ENCODE data around the gene CYTH2.

DNA sequence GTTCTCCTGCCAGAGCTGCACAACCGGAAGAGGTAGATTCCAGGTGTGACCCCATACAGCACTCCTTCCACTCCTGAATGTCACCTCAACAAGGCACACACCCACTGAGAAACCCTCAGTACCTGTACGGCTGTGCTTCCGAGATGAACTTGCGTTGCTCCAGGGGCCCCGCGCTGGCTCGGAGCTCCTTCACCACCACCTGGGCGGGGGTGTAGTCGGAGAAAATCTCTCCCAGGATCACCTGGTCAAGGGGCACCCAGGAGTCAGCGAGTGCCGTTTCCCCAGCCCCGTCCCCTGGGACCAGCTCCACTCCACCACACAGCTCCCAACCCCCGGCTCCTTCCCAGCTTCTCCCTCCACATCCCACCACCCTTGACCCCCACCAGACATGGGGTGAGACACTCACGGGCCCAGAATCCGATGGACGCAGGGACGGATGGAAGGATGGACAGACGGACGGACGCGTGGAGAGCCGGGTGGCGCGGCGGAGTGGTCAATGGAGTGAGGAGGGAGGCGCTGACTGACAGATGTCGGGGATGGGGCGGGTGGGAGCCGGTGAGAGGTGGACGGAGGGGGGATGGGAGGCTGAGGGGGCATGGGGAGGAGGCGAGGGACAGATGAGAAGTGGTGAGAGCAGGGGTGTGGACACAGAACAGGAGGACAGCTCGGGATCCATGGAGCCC lies 39.7 kb downstream of the CYTH2 start:
- TF ChIP-seq, protein P1, sequence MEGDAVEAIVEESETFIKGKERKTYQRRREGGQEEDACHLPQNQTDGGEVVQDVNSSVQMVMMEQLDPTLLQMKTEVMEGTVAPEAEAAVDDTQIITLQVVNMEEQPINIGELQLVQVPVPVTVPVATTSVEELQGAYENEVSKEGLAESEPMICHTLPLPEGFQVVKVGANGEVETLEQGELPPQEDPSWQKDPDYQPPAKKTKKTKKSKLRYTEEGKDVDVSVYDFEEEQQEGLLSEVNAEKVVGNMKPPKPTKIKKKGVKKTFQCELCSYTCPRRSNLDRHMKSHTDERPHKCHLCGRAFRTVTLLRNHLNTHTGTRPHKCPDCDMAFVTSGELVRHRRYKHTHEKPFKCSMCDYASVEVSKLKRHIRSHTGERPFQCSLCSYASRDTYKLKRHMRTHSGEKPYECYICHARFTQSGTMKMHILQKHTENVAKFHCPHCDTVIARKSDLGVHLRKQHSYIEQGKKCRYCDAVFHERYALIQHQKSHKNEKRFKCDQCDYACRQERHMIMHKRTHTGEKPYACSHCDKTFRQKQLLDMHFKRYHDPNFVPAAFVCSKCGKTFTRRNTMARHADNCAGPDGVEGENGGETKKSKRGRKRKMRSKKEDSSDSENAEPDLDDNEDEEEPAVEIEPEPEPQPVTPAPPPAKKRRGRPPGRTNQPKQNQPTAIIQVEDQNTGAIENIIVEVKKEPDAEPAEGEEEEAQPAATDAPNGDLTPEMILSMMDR (IDR thresholded peaks at IDR 0.05; ENCODE audit: low read length), result no peak
- TF ChIP-seq EZH2 (optimal IDR thresholded peaks at IDR 0.05; ENCODE audit: low read depth, low read length), result no peak

Measured in MM.1S (cell line).